Testis (tissue), 5 donors: ENCODE data around the gene CD3D. TPM values are rescaled to one million over a fixed set of nuclear protein-coding genes. Genes with fewer than 3 reads are reported as not detected.

Experiments used
- DNase-seq: peaks from one replicate; pipeline ENCODE4 v3.0.0-alpha.2; 2019
- H3K27ac ChIP-seq, 2 donors: fragments of 200-600 bp; sonication (generic); one replicate each; pipeline ENCODE4 v1.5.1; 2019
- H3K27me3 ChIP-seq: fragments of 200-600 bp; sonication (generic); one replicate; pipeline ENCODE4 v1.5.1; 2019
- H3K36me3 ChIP-seq: fragments of 200-600 bp; sonication (generic); one replicate; pipeline ENCODE4 v1.5.1; 2017; ENCODE audit warnings: low read depth; ENCODE audit errors: missing control alignments
- H3K4me1 ChIP-seq: fragments of 200-600 bp; sonication (generic); one replicate; pipeline ENCODE4 v1.5.1; 2019
- H3K4me3 ChIP-seq, 2 donors: fragments of 200-600 bp; sonication (generic); one replicate each; pipeline ENCODE4 v1.5.1; 2017 to 2019
- H3K9me3 ChIP-seq: fragments of 200-600 bp; sonication (generic); one replicate; pipeline ENCODE4 v1.5.1; 2017
- POLR2A ChIP-seq: fragments of 450-650 bp; IDR thresholded peaks from one replicate; pipeline ENCODE4 v1.6.1; 2017; ENCODE audit warnings: antibody characterized with exemption, mild to moderate bottlenecking, moderate library complexity
- WGBS, 2 donors: methylation state at CpG; one replicate each; pipeline ENCODE4 v1.1.5; 2018; 5-methylcytosine and 5-hydroxymethylcytosine counted together
- intact Hi-C: fragments of 100-400 bp; cut with DNase I; formaldehyde crosslinking; loops from one replicate; pipeline ENCODE4 v1.15.1; 2023; ENCODE audit warnings: low total_unique reads
- long read RNA-seq, 2 donors: transcript quantifications; one replicate each; lab custom pipeline, GENCODE V29; 2026
- polyA plus RNA-seq: library from polyadenylated mRNA; stranded (reverse); fragments of 350-450 nt; fragmentation: Illumina TruSeq; extraction: RNeasy Lipid Tissue Mini Kit (QIAGEN cat#74804); gene quantifications from one replicate; pipeline ENCODE4 v1.2.3, GENCODE V29; 2014; ENCODE audit warnings: low read depth, low replicate concordance; ENCODE audit not compliant: insufficient read depth
- total RNA-seq, 2 donors: library from RNA; depleted of rRNA; stranded (reverse); fragments of >200 nt; gene quantifications; one replicate each; pipeline ENCODE4 v1.2.3, GENCODE V29; 2016
- TF ChIP-seq, protein P1 (sequence below), 3 experiments: fragments of 450-650 bp in 2 of 3; fragments of 200-600 bp in 1 of 3; sonication (generic) in 1 of 3; IDR thresholded peaks; one replicate each; pipeline ENCODE4 v1.5.1; 2016 to 2019; ENCODE audit warnings: antibody characterized with exemption in 3 of 3, mild to moderate bottlenecking in 2 of 3, moderate library complexity in 1 of 3

CD3D gene
- total RNA-seq (1 to 10 TPM in 1 of 2 donors, not detected in 1; 1.8 TPM), polyA plus RNA-seq (7.2 TPM)
- long read RNA-seq, donor 1, partial matches to known transcripts: 0 of 1 reads
- long read RNA-seq, donor 1, other reads (novel, unspliced or antisense): 0 of 1 reads
- long read RNA-seq, donor 2: 0 reads

DNA sequence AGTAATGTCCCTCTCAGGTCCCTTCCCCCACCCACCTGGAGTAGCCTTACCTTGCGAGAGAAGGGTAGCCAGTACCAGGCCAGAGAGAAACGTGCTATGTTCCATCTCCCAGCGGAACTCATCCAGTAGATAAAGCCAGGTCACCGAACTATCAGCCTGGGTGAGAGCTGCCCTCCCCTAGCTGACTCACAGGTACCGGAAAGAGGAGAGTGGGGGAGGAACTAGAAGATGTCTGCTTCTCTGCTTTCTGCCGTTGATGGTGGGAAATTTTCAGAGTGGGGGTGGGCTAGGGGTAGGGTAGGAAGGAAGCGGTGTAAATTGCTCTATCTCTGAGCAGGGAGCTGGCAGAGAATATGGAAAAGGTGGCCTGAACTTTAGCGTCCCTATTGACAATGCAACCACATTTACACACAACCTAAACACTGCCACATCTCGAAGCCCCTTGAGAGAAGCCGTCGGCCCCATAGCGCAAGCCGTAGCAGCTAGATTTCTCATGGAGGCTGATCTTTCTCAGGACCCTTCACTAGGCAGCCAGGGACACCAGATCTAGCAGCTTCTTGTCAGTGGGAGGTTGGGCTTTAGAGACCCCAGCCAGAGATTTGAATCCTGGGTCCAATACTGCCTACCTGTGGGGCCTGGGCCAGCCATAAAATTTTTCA lies at the start of gene CD3D:
CD3D (minus strand) TSS at position 203 of the 659 bp plus-strand sequence; CDS start at position 105, 98 bp downstream.
- no peaks in the 10 kb centered on the region for H3K4me1 ChIP-seq
- no peaks in the 10 kb centered on the region for H3K36me3 ChIP-seq
- H3K4me3 ChIP-seq: no peak within 1 kb of the TSS
- TF ChIP-seq, protein P1, sequence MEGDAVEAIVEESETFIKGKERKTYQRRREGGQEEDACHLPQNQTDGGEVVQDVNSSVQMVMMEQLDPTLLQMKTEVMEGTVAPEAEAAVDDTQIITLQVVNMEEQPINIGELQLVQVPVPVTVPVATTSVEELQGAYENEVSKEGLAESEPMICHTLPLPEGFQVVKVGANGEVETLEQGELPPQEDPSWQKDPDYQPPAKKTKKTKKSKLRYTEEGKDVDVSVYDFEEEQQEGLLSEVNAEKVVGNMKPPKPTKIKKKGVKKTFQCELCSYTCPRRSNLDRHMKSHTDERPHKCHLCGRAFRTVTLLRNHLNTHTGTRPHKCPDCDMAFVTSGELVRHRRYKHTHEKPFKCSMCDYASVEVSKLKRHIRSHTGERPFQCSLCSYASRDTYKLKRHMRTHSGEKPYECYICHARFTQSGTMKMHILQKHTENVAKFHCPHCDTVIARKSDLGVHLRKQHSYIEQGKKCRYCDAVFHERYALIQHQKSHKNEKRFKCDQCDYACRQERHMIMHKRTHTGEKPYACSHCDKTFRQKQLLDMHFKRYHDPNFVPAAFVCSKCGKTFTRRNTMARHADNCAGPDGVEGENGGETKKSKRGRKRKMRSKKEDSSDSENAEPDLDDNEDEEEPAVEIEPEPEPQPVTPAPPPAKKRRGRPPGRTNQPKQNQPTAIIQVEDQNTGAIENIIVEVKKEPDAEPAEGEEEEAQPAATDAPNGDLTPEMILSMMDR (IDR thresholded peaks at IDR 0.05): no peak
- TF ChIP-seq POLR2A: no peak
- no peak within 1 kb of the TSS for H3K27ac ChIP-seq
- intact Hi-C loops: loop anchor here (10.0 kb wide), 1 partner anchor 138 kb away; no protein-coding TSS in a partner anchor
- H3K27me3 ChIP-seq: no peaks in the 10 kb centered on the region
- DNase-seq: no peak
- 81 to 94% methylated on average over 12 to 13 of the region's 13 CpGs for WGBS, 2 donors
- no peaks in the 10 kb centered on the region for H3K9me3 ChIP-seq

DNA sequence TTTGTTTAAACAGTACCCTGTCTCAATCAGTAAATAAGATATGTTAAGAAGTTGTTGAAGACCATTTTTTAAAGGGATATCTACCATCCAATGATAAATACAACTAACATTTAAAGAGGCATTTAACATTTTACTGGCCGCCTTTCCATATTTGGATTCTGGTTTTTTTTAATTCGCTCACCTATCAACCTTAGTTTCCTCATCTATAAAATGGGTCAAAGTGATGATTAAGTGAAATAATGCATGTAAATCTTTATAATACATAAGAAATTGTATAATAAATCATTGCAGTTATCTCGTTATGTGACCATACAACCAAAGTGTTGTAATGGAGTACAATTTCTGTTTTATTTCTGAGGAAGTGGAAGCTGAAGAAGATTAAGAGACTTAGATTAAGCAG lies 41.2 kb upstream of the CD3D start:
- no peaks in the 10 kb centered on the region for H3K27me3 ChIP-seq
- 94 to 95% methylated on average over 3 of the region's 3 CpGs for WGBS, 2 donors
- H3K36me3 ChIP-seq: no peaks in the 10 kb centered on the region
- intact Hi-C loops: no loop called here
- H3K9me3 ChIP-seq: no peaks in the 10 kb centered on the region
- no peak overlapping the region for H3K27ac ChIP-seq
- no peaks in the 10 kb centered on the region for H3K4me1 ChIP-seq
- H3K4me3 ChIP-seq: no peak overlapping the region
- no peak for DNase-seq
- TF ChIP-seq, protein P1 (IDR thresholded peaks at IDR 0.05): no peak
- no peak for TF ChIP-seq POLR2A

DNA sequence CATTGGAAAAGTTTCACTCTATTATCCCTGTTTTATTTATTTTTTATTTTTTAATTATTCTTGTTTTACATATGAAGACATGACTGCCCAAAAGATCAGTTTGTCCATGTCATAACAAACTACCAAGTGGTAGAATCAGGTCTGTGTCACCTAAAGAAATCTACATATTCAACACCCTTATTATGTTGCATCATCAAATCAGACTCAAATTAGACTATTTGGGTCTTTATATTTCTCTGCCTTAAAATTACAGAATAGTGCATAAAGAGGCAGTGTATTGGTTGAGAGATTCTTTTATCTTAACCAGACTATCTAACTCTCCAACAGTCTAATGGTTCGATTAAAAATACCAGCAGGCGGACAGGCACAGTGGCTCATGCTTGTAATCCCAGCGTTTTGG lies 40.4 kb upstream of the CD3D start:
- Histone ChIP-seq H3K4me1 (no peaks in the 10 kb centered on the region), H3K27ac (no peak overlapping the region), H3K4me3 (no peak overlapping the region), H3K27me3 (no peaks in the 10 kb centered on the region), H3K36me3 (no peaks in the 10 kb centered on the region), H3K9me3 (no peaks in the 10 kb centered on the region)
- 88 to 96% methylated on average over 3 of the region's 3 CpGs for WGBS, 2 donors
- TF ChIP-seq, protein P1 (IDR thresholded peaks at IDR 0.05): no peak
- TF ChIP-seq POLR2A: no peak
- no peak for DNase-seq
- intact Hi-C loops: no loop called here

DNA sequence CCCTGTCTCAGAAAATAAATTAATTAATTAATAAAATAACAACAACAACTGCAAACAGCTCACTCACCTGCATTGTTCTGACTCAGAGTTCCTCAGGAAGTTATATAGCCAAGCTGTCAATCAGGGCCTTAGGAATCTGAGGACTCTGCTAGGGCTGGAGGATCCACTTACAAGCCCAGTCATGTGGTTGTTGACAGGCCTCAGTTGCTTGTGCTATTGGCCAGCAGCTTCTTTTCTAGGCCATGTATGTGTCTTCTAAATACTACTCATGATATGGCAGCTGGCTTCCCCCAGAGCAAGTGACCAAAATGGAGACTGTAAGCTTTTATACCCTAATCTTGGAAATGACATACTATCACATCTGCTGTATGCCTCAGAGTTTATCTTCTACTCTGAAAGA lies 38.1 kb upstream of the CD3D start:
- Histone ChIP-seq H3K27ac (no peak overlapping the region), H3K4me3 (no peak overlapping the region), H3K36me3 (no peaks in the 10 kb centered on the region), H3K4me1 (no peaks in the 10 kb centered on the region), H3K27me3 (no peaks in the 10 kb centered on the region), H3K9me3 (no peaks in the 10 kb centered on the region)
- DNase-seq: no peak
- no peak for TF ChIP-seq POLR2A
- TF ChIP-seq, protein P1 (IDR thresholded peaks at IDR 0.05): no peak
- intact Hi-C loops: no loop called here

DNA sequence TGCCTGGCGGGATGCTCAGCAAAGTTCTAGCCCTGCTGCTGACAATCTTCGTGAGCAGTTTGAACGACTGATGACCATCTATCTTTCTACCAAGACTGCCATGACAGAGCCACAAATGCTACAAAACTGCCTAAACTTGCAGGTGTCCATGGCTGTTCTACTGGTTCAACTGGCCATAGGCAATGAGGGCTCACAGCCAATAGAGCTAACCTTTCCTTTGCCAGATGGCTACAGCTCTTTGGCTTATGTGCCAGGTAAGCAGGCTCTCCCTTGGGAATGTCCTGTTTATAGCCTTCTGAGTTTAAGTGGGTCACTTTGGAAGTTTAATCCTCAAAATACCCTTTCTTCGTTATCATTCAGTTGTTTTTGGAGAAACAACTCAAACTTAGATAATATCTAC lies 37.0 kb upstream of the CD3D start:
- TF ChIP-seq POLR2A: no peak
- TF ChIP-seq, protein P1 (IDR thresholded peaks at IDR 0.05): no peak
- Histone ChIP-seq H3K27ac (no peak overlapping the region), H3K4me1 (no peaks in the 10 kb centered on the region), H3K36me3 (no peaks in the 10 kb centered on the region), H3K9me3 (no peaks in the 10 kb centered on the region), H3K4me3 (no peak overlapping the region), H3K27me3 (no peaks in the 10 kb centered on the region)
- DNase-seq: no peak
- intact Hi-C loops: no loop called here
- 93 to 94% methylated on average over 4 of the region's 4 CpGs for WGBS, 2 donors
